ENCODE results near the gene RPL32.

Gene RPL32

DNA sequence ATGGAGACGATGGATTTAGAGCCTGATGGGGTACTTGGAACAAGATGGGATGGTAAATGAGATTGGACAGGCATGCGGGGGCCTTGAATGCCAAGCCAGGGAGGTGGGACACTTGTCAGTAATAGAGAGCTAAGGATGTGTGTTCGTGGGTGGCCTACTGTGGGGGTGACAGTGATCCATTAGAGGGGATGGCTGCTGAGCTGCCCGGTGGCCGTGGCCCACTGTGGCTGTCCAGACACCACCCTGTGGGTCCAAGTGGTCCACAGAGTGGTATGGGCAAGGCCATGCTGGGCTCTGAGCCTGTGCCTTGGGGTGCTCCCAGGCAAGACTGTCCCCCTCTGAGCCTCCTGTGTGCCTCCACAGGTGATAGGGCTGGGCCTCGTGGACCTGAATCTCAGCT lies 27.4 kb downstream of the RPL32 start:
- Histone ChIP-seq H3K27me3 (peaks cover 25% of the 10 kb centered on the region), H3K9me3 (no peaks in the 10 kb centered on the region), H3K4me3 (ENCODE audit: low read depth in 1 of 2, low read length in 1 of 2) (no peak overlapping the region), H3K4me1 (ENCODE audit: control insufficient read depth in 1 of 2, insufficient read depth in 1 of 2, low read depth in 1 of 2, low read length in 1 of 2) (peaks cover 5 to 9% of the 10 kb centered on the region in 2 experiments), H3K36me3 (no peaks in the 10 kb centered on the region), H3K27ac (no peak overlapping the region)
- TF ChIP-seq CTCF (IDR thresholded peaks at IDR 0.05), result no peak

- Histone ChIP-seq H3K9me3 (no peaks in the 10 kb centered on the region), H3K27me3 (peaks cover 34% of the 10 kb centered on the region), H3K27ac (no peak overlapping the region), H3K36me3 (no peaks in the 10 kb centered on the region), H3K4me1 (ENCODE audit: control insufficient read depth in 1 of 2, insufficient read depth in 1 of 2, low read depth in 1 of 2, low read length in 1 of 2) (peaks cover 5 to 9% of the 10 kb centered on the region in 2 experiments), H3K4me3 (ENCODE audit: low read depth in 1 of 2, low read length in 1 of 2) (no peak overlapping the region)
- TF ChIP-seq CTCF (IDR thresholded peaks at IDR 0.05), result no peak
Measured at GRCh38 chr3:12812812-12813211, 28.6 kb downstream of the RPL32 start.

DNA sequence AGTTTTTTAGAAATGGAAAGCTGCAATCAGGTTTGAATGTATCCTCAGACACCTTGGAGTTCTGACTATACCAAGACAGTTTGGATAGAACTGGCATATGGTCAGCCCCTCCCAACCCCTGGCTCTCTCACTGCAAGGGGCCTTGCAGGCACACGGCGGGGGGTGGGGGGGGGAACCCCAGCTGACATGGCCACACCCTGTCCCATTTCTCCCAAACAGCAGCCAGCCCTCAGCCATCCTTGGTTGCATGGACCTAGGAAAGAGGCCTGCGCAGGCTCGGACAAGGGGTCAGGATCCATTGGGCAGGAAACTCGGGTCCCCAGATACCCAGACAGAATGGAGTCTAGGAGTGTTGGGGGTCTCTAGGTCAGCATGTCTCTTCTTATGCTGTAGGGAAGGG lies 30.4 kb downstream of the RPL32 start:
- H3K4me3 ChIP-seq (ENCODE audit: low read depth in 1 of 2, low read length in 1 of 2), result no peak overlapping the region
- H3K36me3 ChIP-seq, result no peaks in the 10 kb centered on the region
- peaks cover 5 to 9% of the 10 kb centered on the region in 2 experiments for H3K4me1 ChIP-seq (ENCODE audit: control insufficient read depth in 1 of 2, insufficient read depth in 1 of 2, low read depth in 1 of 2, low read length in 1 of 2)
- no peaks in the 10 kb centered on the region for H3K9me3 ChIP-seq
- no peak for TF ChIP-seq CTCF (IDR thresholded peaks at IDR 0.05)
- H3K27me3 ChIP-seq, result peaks cover 24% of the 10 kb centered on the region
- no peak overlapping the region for H3K27ac ChIP-seq

- no peaks in the 10 kb centered on the region for H3K9me3 ChIP-seq
- no peak overlapping the region for H3K27ac ChIP-seq
- peaks cover 5 to 9% of the 10 kb centered on the region in 2 experiments for H3K4me1 ChIP-seq (ENCODE audit: control insufficient read depth in 1 of 2, insufficient read depth in 1 of 2, low read depth in 1 of 2, low read length in 1 of 2)
- peak overlapping the region; percentile 62 to 80 for H3K4me3 ChIP-seq (ENCODE audit: low read depth in 1 of 2, low read length in 1 of 2)
- H3K36me3 ChIP-seq, result no peaks in the 10 kb centered on the region
- peak; percentile 87 for TF ChIP-seq CTCF (IDR thresholded peaks at IDR 0.05)
- H3K27me3 ChIP-seq, result peaks cover 24% of the 10 kb centered on the region
Measured at GRCh38 chr3:12810013-12810780, 31.2 kb downstream of the RPL32 start.

- H3K27ac ChIP-seq, result no peak overlapping the region
- no peak for TF ChIP-seq CTCF (IDR thresholded peaks at IDR 0.05)
- H3K4me3 ChIP-seq (ENCODE audit: low read depth in 1 of 2, low read length in 1 of 2), result peak overlapping the region; percentile 62 to 80
Measured at GRCh38 chr3:12809435-12809834, 31.9 kb downstream of the RPL32 start.

More at GRCh38 chr3:12809435-12809834, 31.9 kb downstream of the RPL32 start:
- H3K9me3 ChIP-seq, result no peaks in the 10 kb centered on the region
- peaks cover 24% of the 10 kb centered on the region for H3K27me3 ChIP-seq
- no peaks in the 10 kb centered on the region for H3K36me3 ChIP-seq
- peaks cover 5 to 9% of the 10 kb centered on the region in 2 experiments for H3K4me1 ChIP-seq (ENCODE audit: control insufficient read depth in 1 of 2, insufficient read depth in 1 of 2, low read depth in 1 of 2, low read length in 1 of 2)
